ENCODE results near the gene LARP4. TPM values are rescaled to one million over a fixed set of nuclear protein-coding genes. Genes with fewer than 3 reads are reported as not detected.

Gene LARP4
- total RNA-seq, 2 experiments from 2014 or later: 32.9 to 84.1 TPM

DNA sequence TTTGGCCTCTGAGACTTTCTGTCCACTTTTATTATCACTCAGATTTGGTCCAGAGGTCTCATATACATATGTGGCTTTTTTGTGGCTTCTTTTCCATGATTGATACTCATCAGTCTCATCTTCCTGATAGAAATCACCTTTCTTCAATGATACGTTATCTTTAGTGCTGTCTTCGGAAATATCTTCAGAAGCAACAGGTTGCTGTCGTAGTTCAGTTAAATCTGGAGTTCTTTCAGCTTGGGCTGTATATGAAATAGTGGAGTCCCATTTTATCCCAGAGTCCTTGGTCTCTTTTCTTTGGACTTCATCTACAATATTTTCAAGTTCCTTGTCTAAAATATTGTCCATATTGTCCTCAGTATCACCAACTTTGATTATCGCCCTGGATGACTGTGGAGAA lies 45.3 kb upstream of the LARP4 start:
- POLR2A ChIA-PET: interaction anchor here (0.6 to 0.9 kb wide), 4 partner anchors 14 to 228 kb away, joined by 3 to 4 read pairs (median 3); no protein-coding TSS in a partner anchor
- BruUV-seq (replicated peaks): no TSS peak
- H3K9me2 ChIP-seq (ENCODE audit: insufficient read depth, low read length): no peaks in the 10 kb centered on the region
- H3K27ac ChIP-seq (ENCODE audit: low read depth, low read length, poor library complexity, severe bottlenecking): no peak overlapping the region
- H3K79me2 ChIP-seq (ENCODE audit: insufficient read depth, low read depth, low read length): no peaks in the 10 kb centered on the region
- H3K36me3 ChIP-seq (ENCODE audit: insufficient read depth, low read length): no peaks in the 10 kb centered on the region
- DNase-seq (ENCODE audit: low spot score): no peak
- no peaks in the 10 kb centered on the region for H3K4me1 ChIP-seq (ENCODE audit: insufficient read depth, low read length, poor library complexity, severe bottlenecking)
- TF ChIP-seq EZH2phosphoT487 (IDR thresholded peaks at IDR 0.05; ENCODE audit: borderline replicate concordance, low read depth, low read length): no peak
- no peak for TF ChIP-seq CTCF (conservative IDR thresholded peaks at IDR 0.05; ENCODE audit: low read length)
- H4K20me1 ChIP-seq (ENCODE audit: insufficient read depth, low read length): no peaks in the 10 kb centered on the region
- H2AFZ ChIP-seq (ENCODE audit: low read length): no peak overlapping the region
- intact Hi-C loops (cut with micrococcal nuclease; ENCODE audit: unreplicated experiment): no loop called here
- H3K4me2 ChIP-seq (ENCODE audit: low read length): no peak overlapping the region
- no peak overlapping the region for H3K4me3 ChIP-seq (ENCODE audit: low read depth, low read length, poor library complexity, severe bottlenecking)
- CTCF ChIA-PET (ENCODE audit: unreplicated experiment): no interaction called here
- no peaks in the 10 kb centered on the region for H3K9me3 ChIP-seq (ENCODE audit: low read length)

- ChIA-PET CTCF (ENCODE audit: unreplicated experiment) (no interaction called here), POLR2A (interaction anchor here (0.7 kb wide), 2 partner anchors 23 to 227 kb away, joined by 3 to 4 read pairs; no protein-coding TSS in a partner anchor)
- Histone ChIP-seq H3K4me3 (ENCODE audit: low read depth, low read length, poor library complexity, severe bottlenecking) (no peak overlapping the region), H2AFZ (ENCODE audit: low read length) (no peak overlapping the region), H3K79me2 (ENCODE audit: insufficient read depth, low read depth, low read length) (no peaks in the 10 kb centered on the region), H3K4me1 (ENCODE audit: insufficient read depth, low read length, poor library complexity, severe bottlenecking) (no peaks in the 10 kb centered on the region), H3K36me3 (ENCODE audit: insufficient read depth, low read length) (no peaks in the 10 kb centered on the region), H3K9me3 (ENCODE audit: low read length) (no peaks in the 10 kb centered on the region), H3K4me2 (ENCODE audit: low read length) (no peak overlapping the region), H4K20me1 (ENCODE audit: insufficient read depth, low read length) (no peaks in the 10 kb centered on the region), H3K27ac (ENCODE audit: low read depth, low read length, poor library complexity, severe bottlenecking) (no peak overlapping the region), H3K9me2 (ENCODE audit: insufficient read depth, low read length) (no peaks in the 10 kb centered on the region)
- TF ChIP-seq EZH2phosphoT487 (IDR thresholded peaks at IDR 0.05; ENCODE audit: borderline replicate concordance, low read depth, low read length) (no peak), CTCF (conservative IDR thresholded peaks at IDR 0.05; ENCODE audit: low read length) (no peak)
- DNase-seq (ENCODE audit: low spot score): no peak
- intact Hi-C loops (cut with micrococcal nuclease; ENCODE audit: unreplicated experiment): no loop called here
- BruUV-seq (replicated peaks): no TSS peak
Measured at GRCh38 chr12:50362671-50363070, 38.0 kb upstream of the LARP4 start.

DNA sequence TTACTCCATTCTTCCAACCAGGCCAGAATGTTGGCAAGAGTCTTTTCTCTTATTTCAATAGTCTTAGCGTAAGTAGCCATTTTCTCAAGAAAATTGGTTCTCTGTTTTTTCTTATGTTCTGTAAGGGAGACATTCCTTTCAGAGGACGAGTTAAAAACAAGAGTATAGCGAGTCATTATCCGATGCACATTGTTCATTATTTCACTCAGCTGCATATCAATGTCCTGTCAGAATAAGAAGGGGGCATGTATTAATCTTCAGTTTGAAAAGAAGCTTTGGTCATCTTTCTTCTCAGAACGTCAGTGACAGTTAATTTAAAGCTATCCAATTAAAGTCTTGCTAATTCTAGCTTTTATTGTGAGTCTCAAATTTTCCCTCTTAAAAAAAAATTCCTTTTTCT lies 37.5 kb upstream of the LARP4 start:
- Histone ChIP-seq H3K79me2 (ENCODE audit: insufficient read depth, low read depth, low read length) (no peaks in the 10 kb centered on the region), H4K20me1 (ENCODE audit: insufficient read depth, low read length) (no peaks in the 10 kb centered on the region), H3K4me3 (ENCODE audit: low read depth, low read length, poor library complexity, severe bottlenecking) (no peak overlapping the region), H3K9me3 (ENCODE audit: low read length) (no peaks in the 10 kb centered on the region), H3K36me3 (ENCODE audit: insufficient read depth, low read length) (no peaks in the 10 kb centered on the region), H3K4me1 (ENCODE audit: insufficient read depth, low read length, poor library complexity, severe bottlenecking) (no peaks in the 10 kb centered on the region), H3K9me2 (ENCODE audit: insufficient read depth, low read length) (no peaks in the 10 kb centered on the region), H2AFZ (ENCODE audit: low read length) (no peak overlapping the region), H3K27ac (ENCODE audit: low read depth, low read length, poor library complexity, severe bottlenecking) (no peak overlapping the region), H3K4me2 (ENCODE audit: low read length) (no peak overlapping the region)
- ChIA-PET POLR2A (interaction anchor here (0.7 to 0.8 kb wide), 3 partner anchors 23 to 227 kb away, joined by 3 to 4 read pairs (median 3); no protein-coding TSS in a partner anchor), CTCF (ENCODE audit: unreplicated experiment) (no interaction called here)
- intact Hi-C loops (cut with micrococcal nuclease; ENCODE audit: unreplicated experiment): no loop called here
- TF ChIP-seq EZH2phosphoT487 (IDR thresholded peaks at IDR 0.05; ENCODE audit: borderline replicate concordance, low read depth, low read length) (no peak), CTCF (conservative IDR thresholded peaks at IDR 0.05; ENCODE audit: low read length) (no peak)
- DNase-seq (ENCODE audit: low spot score): no peak
- no TSS peak for BruUV-seq (replicated peaks)
